Brain microvascular endothelial cell (primary cell): ENCODE measurements around the gene VWA2.

ENCODE experiments used
- DNase-seq: peaks from one replicate; pipeline ENCODE4 v3.0.0-alpha.2; 2020
- H3K27ac ChIP-seq: fragments of 250-450 bp; sonication (Bioruptor Pico); 2 replicates; pipeline ENCODE4 v1.5.1; 2020; ENCODE audit warnings: mild to moderate bottlenecking, moderate library complexity
- H3K27me3 ChIP-seq: fragments of 250-450 bp; sonication (Bioruptor Pico); replicated peaks from 2 replicates; pipeline ENCODE4 v1.5.1; 2020; ENCODE audit warnings: mild to moderate bottlenecking
- H3K36me3 ChIP-seq: fragments of 250-450 bp; sonication (Bioruptor Pico); replicated peaks from 2 replicates; pipeline ENCODE4 v1.5.1; 2020; ENCODE audit warnings: mild to moderate bottlenecking
- H3K4me3 ChIP-seq: 2 replicates; pipeline ENCODE4 v1.5.1; 2011; ENCODE audit warnings: low read depth, mild to moderate bottlenecking, control low read depth, low read length, moderate library complexity
- in situ Hi-C: cut with HindIII; loops from 2 replicates; pipeline ENCODE4 v1.10.0; 2017; ENCODE audit warnings: low sequenced_read_pairs, low pct_ligation_motif_present
- TF ChIP-seq, protein P1 (sequence below): IDR thresholded peaks from 2 replicates; pipeline ENCODE4 v1.5.1; 2011; ENCODE audit warnings: low read depth, mild to moderate bottlenecking, moderate library complexity, low read length, control low read depth, inconsistent platforms; ENCODE audit errors: missing control alignments

The VWA2 gene

DNA sequence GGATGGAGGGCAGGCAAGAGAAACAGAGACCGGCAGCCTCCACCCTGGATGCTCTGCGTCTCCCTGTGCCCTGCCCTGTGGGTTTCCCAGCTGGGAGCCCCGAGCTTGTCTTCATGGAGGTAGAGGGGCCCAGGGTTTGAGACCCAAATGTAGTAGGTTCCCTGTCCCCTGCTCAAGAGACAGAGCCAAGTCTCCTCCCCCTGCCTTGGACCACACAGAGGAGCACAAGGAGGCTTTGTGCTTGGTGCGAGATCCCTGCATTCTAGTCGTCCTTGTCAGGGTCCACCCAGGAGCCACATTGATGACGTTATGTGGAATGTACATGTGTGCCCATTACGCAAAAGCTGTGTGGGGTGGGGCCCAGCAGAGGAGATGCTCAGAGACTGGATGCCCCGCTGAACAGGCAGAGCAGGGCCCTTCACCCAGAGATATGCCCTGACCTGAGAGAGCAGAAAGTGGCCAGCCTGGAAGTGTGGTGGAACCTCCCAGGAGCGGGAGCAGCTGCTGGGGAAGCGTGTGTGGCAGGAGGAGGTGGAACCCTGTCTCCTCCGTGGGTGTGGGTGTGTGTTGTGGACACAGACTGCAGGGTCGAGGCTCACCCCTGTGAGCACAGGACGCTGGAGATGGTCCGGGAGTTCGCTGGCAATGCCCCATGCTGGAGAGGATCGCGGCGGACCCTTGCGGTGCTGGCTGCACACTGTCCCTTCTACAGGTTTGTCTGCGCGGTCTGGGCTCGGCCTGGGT is 39.3 kb downstream of the VWA2 start:
- TF ChIP-seq, protein P1, sequence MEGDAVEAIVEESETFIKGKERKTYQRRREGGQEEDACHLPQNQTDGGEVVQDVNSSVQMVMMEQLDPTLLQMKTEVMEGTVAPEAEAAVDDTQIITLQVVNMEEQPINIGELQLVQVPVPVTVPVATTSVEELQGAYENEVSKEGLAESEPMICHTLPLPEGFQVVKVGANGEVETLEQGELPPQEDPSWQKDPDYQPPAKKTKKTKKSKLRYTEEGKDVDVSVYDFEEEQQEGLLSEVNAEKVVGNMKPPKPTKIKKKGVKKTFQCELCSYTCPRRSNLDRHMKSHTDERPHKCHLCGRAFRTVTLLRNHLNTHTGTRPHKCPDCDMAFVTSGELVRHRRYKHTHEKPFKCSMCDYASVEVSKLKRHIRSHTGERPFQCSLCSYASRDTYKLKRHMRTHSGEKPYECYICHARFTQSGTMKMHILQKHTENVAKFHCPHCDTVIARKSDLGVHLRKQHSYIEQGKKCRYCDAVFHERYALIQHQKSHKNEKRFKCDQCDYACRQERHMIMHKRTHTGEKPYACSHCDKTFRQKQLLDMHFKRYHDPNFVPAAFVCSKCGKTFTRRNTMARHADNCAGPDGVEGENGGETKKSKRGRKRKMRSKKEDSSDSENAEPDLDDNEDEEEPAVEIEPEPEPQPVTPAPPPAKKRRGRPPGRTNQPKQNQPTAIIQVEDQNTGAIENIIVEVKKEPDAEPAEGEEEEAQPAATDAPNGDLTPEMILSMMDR: no peak
- Histone ChIP-seq H3K27me3 (peaks cover 24% of the 10 kb centered on the region), H3K36me3 (no peaks in the 10 kb centered on the region), H3K4me3 (no peak overlapping the region), H3K27ac (no peak overlapping the region)
- in situ Hi-C loops: no loop called here
- DNase-seq: no peak

DNA sequence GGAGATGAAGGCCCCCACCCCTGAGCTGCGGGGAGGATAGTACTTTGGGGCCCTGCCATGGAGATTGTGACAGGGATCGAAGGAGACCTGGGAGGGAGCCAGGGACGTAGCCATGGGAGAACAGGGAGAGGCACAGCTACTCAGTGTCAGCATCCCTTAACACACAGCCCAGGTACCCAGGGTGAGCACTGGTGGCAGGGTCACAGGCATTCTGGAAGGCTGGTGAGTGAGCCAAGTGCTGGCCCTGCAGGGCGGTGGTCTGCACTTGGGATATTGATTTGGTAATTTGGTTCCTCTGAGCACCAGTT is 39.8 kb downstream of the VWA2 start:
- TF ChIP-seq, protein P1: no peak
- in situ Hi-C loops: no loop called here
- Histone ChIP-seq H3K27me3 (peaks cover 24% of the 10 kb centered on the region), H3K36me3 (no peaks in the 10 kb centered on the region), H3K4me3 (no peak overlapping the region), H3K27ac (no peak overlapping the region)
- no peak for DNase-seq

DNA sequence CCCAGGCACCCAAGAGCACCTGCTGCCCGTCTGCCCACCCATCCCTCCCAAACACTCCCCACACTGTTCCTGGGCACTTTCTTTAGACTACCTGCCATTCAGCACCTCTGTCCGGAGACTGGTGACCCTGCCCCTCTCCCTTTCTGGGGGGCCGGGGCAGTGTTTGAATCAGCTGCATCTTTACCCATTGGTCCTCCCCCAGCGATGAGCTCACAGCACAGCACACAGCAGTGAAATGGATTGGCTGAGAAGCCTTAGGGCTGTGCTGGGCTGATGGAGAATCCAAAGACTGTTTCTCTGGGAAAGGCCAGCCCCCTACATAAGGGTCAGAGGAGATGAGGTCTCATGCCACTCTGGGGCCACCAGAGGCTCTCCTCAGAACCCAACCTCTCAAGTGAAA is 40.2 kb downstream of the VWA2 start:
- no peak overlapping the region for H3K27ac ChIP-seq
- TF ChIP-seq, protein P1: no peak
- in situ Hi-C loops: no loop called here
- H3K4me3 ChIP-seq: no peak overlapping the region
- no peak for DNase-seq
- no peaks in the 10 kb centered on the region for H3K36me3 ChIP-seq
- peaks cover 24% of the 10 kb centered on the region for H3K27me3 ChIP-seq

DNA sequence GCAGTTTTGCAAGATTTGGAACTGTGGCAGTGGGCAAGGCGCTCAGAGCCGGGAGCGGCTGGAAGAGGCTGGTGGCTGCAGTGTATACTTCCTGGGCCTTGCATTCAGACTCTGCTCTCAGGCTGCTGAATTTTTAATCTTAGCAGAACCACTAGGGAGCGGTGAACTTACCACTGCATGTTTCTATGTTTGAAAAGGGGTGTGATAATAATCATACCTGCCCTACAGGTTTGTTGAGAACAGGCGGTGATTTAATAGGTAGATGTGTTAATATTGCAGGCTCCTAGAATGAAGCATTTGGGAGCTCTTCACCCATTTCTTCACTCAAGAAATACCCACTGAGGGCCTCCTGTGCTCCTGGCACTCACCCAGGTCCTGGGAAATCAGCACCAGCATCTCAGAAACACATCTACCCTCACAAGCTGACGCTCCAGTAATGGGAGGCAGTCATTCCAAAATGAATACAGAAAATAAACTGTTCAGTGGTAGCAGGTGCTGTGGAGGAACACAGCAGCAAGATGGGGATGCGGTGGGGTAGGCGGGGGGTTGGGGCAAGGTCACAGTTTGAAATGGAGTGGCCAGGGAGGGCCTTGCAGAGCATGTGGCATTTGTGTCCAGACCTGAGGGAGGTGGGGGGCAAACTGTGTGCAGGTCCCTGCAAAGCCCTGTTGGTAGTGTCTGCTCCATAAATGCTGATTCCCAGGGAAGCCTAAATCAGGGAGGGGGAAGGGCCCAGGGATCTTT is 41.0 kb downstream of the VWA2 start:
- TF ChIP-seq, protein P1: no peak
- Histone ChIP-seq H3K27me3 (peaks cover 24% of the 10 kb centered on the region), H3K4me3 (no peak overlapping the region), H3K36me3 (no peaks in the 10 kb centered on the region), H3K27ac (no peak overlapping the region)
- in situ Hi-C loops: no loop called here
- DNase-seq: no peak

DNA sequence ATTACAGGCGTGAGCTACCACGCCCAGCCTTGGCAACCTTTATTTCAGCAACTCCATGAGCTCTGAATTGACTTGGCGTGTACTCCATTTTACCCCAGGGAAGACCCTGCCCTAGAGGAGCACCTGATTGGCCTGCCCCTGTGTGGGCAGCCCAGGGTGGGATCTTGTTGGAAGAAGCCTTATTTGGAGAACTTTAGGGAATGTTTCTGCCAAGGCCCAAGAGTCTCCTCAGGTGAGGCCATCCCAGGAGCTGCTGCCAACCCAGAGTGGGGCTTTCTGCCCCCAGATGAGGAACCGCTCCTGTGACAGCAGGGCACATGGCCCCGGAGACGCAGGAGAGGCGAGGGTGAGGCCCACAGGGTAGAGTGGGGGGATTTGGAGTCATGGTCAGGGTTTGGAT is 42.0 kb downstream of the VWA2 start:
- Histone ChIP-seq H3K27me3 (peaks cover 22% of the 10 kb centered on the region), H3K4me3 (no peak overlapping the region), H3K36me3 (no peaks in the 10 kb centered on the region), H3K27ac (no peak overlapping the region)
- DNase-seq: no peak
- TF ChIP-seq, protein P1: no peak
- in situ Hi-C loops: no loop called here
